Muscle layer of colon (tissue), 2 donors: ENCODE results near the gene GOSR1.
"Not testable (repeated sequence)": the region's sequence is repeated elsewhere in the genome, so short reads cannot be mapped to it uniquely, and the experiment has no call there.

Experiments
- H3K27ac ChIP-seq: one replicate; pipeline ENCODE4 v1.7.0; 2013; ENCODE audit warnings: low read depth, mild to moderate bottlenecking, low read length, moderate library complexity
- H3K27me3 ChIP-seq, 2 donors: one replicate each; pipeline ENCODE4 v1.7.0; 2013; ENCODE audit warnings: low read length in 2 of 2, mild to moderate bottlenecking in 2 of 2; ENCODE audit not compliant: insufficient read depth in 2 of 2, control insufficient read depth in 1 of 2
- H3K36me3 ChIP-seq: one replicate; pipeline ENCODE4 v1.7.0; 2013; ENCODE audit warnings: mild to moderate bottlenecking, low read length; ENCODE audit not compliant: insufficient read depth
- H3K4me1 ChIP-seq: one replicate; pipeline ENCODE4 v1.7.0; 2013; ENCODE audit warnings: mild to moderate bottlenecking, low read length; ENCODE audit not compliant: insufficient read depth
- H3K4me3 ChIP-seq, 2 donors: one replicate each; pipeline ENCODE4 v1.7.0; 2013; ENCODE audit warnings: low read length in 2 of 2, low read depth in 1 of 2, mild to moderate bottlenecking in 1 of 2, moderate library complexity in 1 of 2
- H3K9ac ChIP-seq: one replicate; pipeline ENCODE4 v1.7.0; 2013; ENCODE audit warnings: low read length
- H3K9me3 ChIP-seq: one replicate; pipeline ENCODE4 v1.7.0; 2013; ENCODE audit warnings: mild to moderate bottlenecking, low read length
- donor health status: abdominal sarcoma.
- donor health status: Adenocarcinoma of cecum.

GOSR1 gene

GRCh38 chr17:30458797-30459413 is 18.3 kb upstream of the GOSR1 start:
- H3K4me3 ChIP-seq, H3K4me1 ChIP-seq, H3K27ac ChIP-seq, H3K9ac ChIP-seq, H3K27me3 ChIP-seq, H3K9me3 ChIP-seq: not testable (repeated sequence)
- H3K36me3 ChIP-seq, result peaks cover 29% of the 10 kb centered on the region

GRCh38 chr17:30468465-30468864 is 8.7 kb upstream of the GOSR1 start:
- Histone ChIP-seq H3K9me3 (no peaks in the 10 kb centered on the region), H3K9ac (no peak overlapping the region), H3K4me3 (no peak overlapping the region), H3K4me1 (no peaks in the 10 kb centered on the region), H3K36me3 (peaks cover 4% of the 10 kb centered on the region), H3K27ac (no peak overlapping the region), H3K27me3 (no peaks in the 10 kb centered on the region)

- Histone ChIP-seq H3K9ac (no peak overlapping the region), H3K4me3 (no peak overlapping the region), H3K9me3 (no peaks in the 10 kb centered on the region), H3K27me3 (no peaks in the 10 kb centered on the region), H3K36me3 (no peaks in the 10 kb centered on the region), H3K4me1 (peaks cover 8% of the 10 kb centered on the region), H3K27ac (no peak overlapping the region)
Observed at GRCh38 chr17:30472238-30472890, 4.8 kb upstream of the GOSR1 start.

GRCh38 chr17:30475206-30475605 is 2.0 kb upstream of the GOSR1 start:
- no peaks in the 10 kb centered on the region for H3K9me3 ChIP-seq
- no peaks in the 10 kb centered on the region for H3K27me3 ChIP-seq
- H3K9ac ChIP-seq, result no peak overlapping the region
- H3K4me3 ChIP-seq, result no peak overlapping the region
- H3K36me3 ChIP-seq, result peaks cover 6% of the 10 kb centered on the region
- H3K27ac ChIP-seq, result no peak overlapping the region
- peaks cover 15% of the 10 kb centered on the region for H3K4me1 ChIP-seq

GRCh38 chr17:30476726-30477082 is 504 bp upstream of the GOSR1 start:
- Histone ChIP-seq H3K9ac (peak overlapping the region; percentile 97), H3K27me3 (no peaks in the 10 kb centered on the region), H3K4me3 (peak overlapping the region; percentile 78 to 97), H3K9me3 (no peaks in the 10 kb centered on the region), H3K36me3 (peaks cover 15% of the 10 kb centered on the region), H3K27ac (peak overlapping the region; percentile 90), H3K4me1 (peaks cover 15% of the 10 kb centered on the region)

GRCh38 chr17:30477774-30478115 is 537 bp downstream of the GOSR1 start:
- H3K4me1 ChIP-seq, result peaks cover 15% of the 10 kb centered on the region
- no peaks in the 10 kb centered on the region for H3K27me3 ChIP-seq
- H3K9me3 ChIP-seq, result no peaks in the 10 kb centered on the region
- H3K9ac ChIP-seq, result peak overlapping the region; percentile 97
- H3K27ac ChIP-seq, result peak overlapping the region; percentile 90
- peaks cover 21% of the 10 kb centered on the region for H3K36me3 ChIP-seq
- peak overlapping the region; percentile 78 to 97 for H3K4me3 ChIP-seq

GRCh38 chr17:30482555-30482954 is 5.3 kb downstream of the GOSR1 start:
- peaks cover 48% of the 10 kb centered on the region for H3K36me3 ChIP-seq
- H3K9ac ChIP-seq, result no peak overlapping the region
- H3K4me3 ChIP-seq, result no peak overlapping the region
- H3K4me1 ChIP-seq, result peaks cover 7% of the 10 kb centered on the region
- no peaks in the 10 kb centered on the region for H3K27me3 ChIP-seq
- H3K9me3 ChIP-seq, result no peaks in the 10 kb centered on the region
- H3K27ac ChIP-seq, result no peak overlapping the region

GRCh38 chr17:30483159-30483558 is 6.0 kb downstream of the GOSR1 start:
- Histone ChIP-seq H3K27me3 (no peaks in the 10 kb centered on the region), H3K9me3 (no peaks in the 10 kb centered on the region), H3K9ac (no peak overlapping the region), H3K4me1 (peaks cover 4% of the 10 kb centered on the region), H3K27ac (no peak overlapping the region), H3K36me3 (peaks cover 48% of the 10 kb centered on the region), H3K4me3 (no peak overlapping the region)

GRCh38 chr17:30493780-30494179 is 16.6 kb downstream of the GOSR1 start:
- Histone ChIP-seq H3K27ac (no peak overlapping the region), H3K9ac (no peak overlapping the region), H3K9me3 (no peaks in the 10 kb centered on the region), H3K4me3 (no peak overlapping the region), H3K4me1 (no peaks in the 10 kb centered on the region), H3K36me3 (peaks cover 68% of the 10 kb centered on the region), H3K27me3 (no peaks in the 10 kb centered on the region)

- Histone ChIP-seq H3K27ac (no peak overlapping the region), H3K4me1 (no peaks in the 10 kb centered on the region), H3K36me3 (peaks cover 56% of the 10 kb centered on the region), H3K4me3 (no peak overlapping the region), H3K9me3 (no peaks in the 10 kb centered on the region), H3K27me3 (no peaks in the 10 kb centered on the region), H3K9ac (no peak overlapping the region)
Observed at GRCh38 chr17:30495586-30495985, 18.4 kb downstream of the GOSR1 start.

- peaks cover 15% of the 10 kb centered on the region for H3K36me3 ChIP-seq
- no peaks in the 10 kb centered on the region for H3K27me3 ChIP-seq
- H3K9ac ChIP-seq, result no peak overlapping the region
- H3K4me1 ChIP-seq, result no peaks in the 10 kb centered on the region
- H3K9me3 ChIP-seq, result no peaks in the 10 kb centered on the region
- no peak overlapping the region for H3K4me3 ChIP-seq
- H3K27ac ChIP-seq, result no peak overlapping the region
Observed at GRCh38 chr17:30503558-30503957, 26.4 kb downstream of the GOSR1 start.

GRCh38 chr17:30505868-30506417 is 28.7 kb downstream of the GOSR1 start:
- peaks cover 10% of the 10 kb centered on the region for H3K36me3 ChIP-seq

More at GRCh38 chr17:30505868-30506417, 28.7 kb downstream of the GOSR1 start:
- H3K27me3 ChIP-seq, result no peaks in the 10 kb centered on the region
- no peaks in the 10 kb centered on the region for H3K4me1 ChIP-seq
- H3K4me3 ChIP-seq, result no peak overlapping the region
- H3K27ac ChIP-seq, result no peak overlapping the region
- no peak overlapping the region for H3K9ac ChIP-seq
- no peaks in the 10 kb centered on the region for H3K9me3 ChIP-seq
